Uterus (tissue), 4 donors: Measurements from ENCODE around the gene CXCL8. TPM values are rescaled to one million over a fixed set of nuclear protein-coding genes. Genes with fewer than 3 reads are reported as not detected.

ENCODE experiments used
- DNase-seq, 2 donors: peaks; one replicate each; pipeline ENCODE4 v3.0.0-alpha.2; 2019 to 2020
- H3K27ac ChIP-seq, 2 donors: fragments of 200-600 bp; sonication (generic); 1 replicate in 1 of 2; 2 replicates in 1 of 2; pipeline ENCODE4 v1.5.1; 2016 to 2018
- H3K27me3 ChIP-seq, 2 donors: fragments of 200-600 bp; sonication (generic); one replicate each; pipeline ENCODE4 v1.5.1; 2018 to 2019; ENCODE audit warnings: control low read depth in 1 of 2
- H3K36me3 ChIP-seq, 2 donors: fragments of 200-600 bp; sonication (generic); one replicate each; pipeline ENCODE4 v1.5.1; 2019; ENCODE audit warnings: control low read depth in 1 of 2
- H3K4me1 ChIP-seq, 2 donors: fragments of 200-600 bp; sonication (generic); one replicate each; pipeline ENCODE4 v1.5.1; 2018 to 2019; ENCODE audit warnings: control low read depth in 1 of 2
- H3K4me3 ChIP-seq, 2 donors: fragments of 200-600 bp; sonication (generic); 1 replicate in 1 of 2; 2 replicates in 1 of 2; pipeline ENCODE4 v1.5.1; 2018 to 2019; ENCODE audit warnings: mild to moderate bottlenecking in 1 of 2
- H3K9me3 ChIP-seq, 2 donors: fragments of 200-600 bp; sonication (generic); one replicate each; pipeline ENCODE4 v1.5.1; 2019; ENCODE audit warnings: control low read depth in 1 of 2
- CTCF ChIP-seq, 4 experiments: fragments of 200-600 bp in 2 of 4; fragments of 450-650 bp in 2 of 4; sonication (generic) in 2 of 4; IDR thresholded peaks; one replicate each; pipeline ENCODE4 v1.5.1; 2016 to 2019; ENCODE audit warnings: antibody characterized with exemption in 4 of 4, mild to moderate bottlenecking in 2 of 4, moderate library complexity in 1 of 4
- POLR2A ChIP-seq, 2 donors: fragments of 450-650 bp; IDR thresholded peaks; one replicate each; pipeline ENCODE4 v1.6.1; 2016; ENCODE audit warnings: antibody characterized with exemption in 2 of 2, mild to moderate bottlenecking in 1 of 2, moderate library complexity in 1 of 2
- intact Hi-C: fragments of 100-400 bp; cut with DNase I; formaldehyde crosslinking; loops from one replicate; pipeline ENCODE4 v1.15.1; 2023; ENCODE audit warnings: low total_unique reads
- total RNA-seq, 4 donors: library from RNA; depleted of rRNA in 3 of 4; stranded (reverse); fragments of >200 nt in 3 of 4; gene quantifications; one replicate each; pipeline versions ENCODE4 v1.1.0 to v1.2.4, GENCODE V29; 2014 to 2023
- donor health status: DM: yes; HTN: yes; CAD: no.

The CXCL8 gene
- total RNA-seq, 4 donors from 2014 or later = 0.67 to 2.2 TPM; not detected in 2

- H3K4me3 ChIP-seq = no peak overlapping the region
- no peaks in the 10 kb centered on the region for H3K27me3 ChIP-seq
- H3K4me1 ChIP-seq = no peaks in the 10 kb centered on the region
- no peak for DNase-seq
- no peaks in the 10 kb centered on the region for H3K9me3 ChIP-seq
- intact Hi-C loops = no loop called here
- no peaks in the 10 kb centered on the region for H3K36me3 ChIP-seq
- TF ChIP-seq POLR2A (IDR thresholded peaks at IDR 0.05) (no peak), CTCF (IDR thresholded peaks at IDR 0.05) (no peak)
- no peak overlapping the region for H3K27ac ChIP-seq
Measured at GRCh38 chr4:73780243-73780642, 39.9 kb downstream of the CXCL8 start.

- no peak overlapping the region for H3K27ac ChIP-seq
- H3K4me1 ChIP-seq = no peaks in the 10 kb centered on the region
- no peaks in the 10 kb centered on the region for H3K9me3 ChIP-seq
- no peak for DNase-seq
- TF ChIP-seq POLR2A (IDR thresholded peaks at IDR 0.05) (no peak), CTCF (IDR thresholded peaks at IDR 0.05) (no peak)
- H3K36me3 ChIP-seq = no peaks in the 10 kb centered on the region
- H3K27me3 ChIP-seq = no peaks in the 10 kb centered on the region
- intact Hi-C loops = no loop called here
- no peak overlapping the region for H3K4me3 ChIP-seq
Measured at GRCh38 chr4:73780834-73781233, 40.5 kb downstream of the CXCL8 start.

GRCh38 chr4:73788411-73788810, 48.0 kb downstream of the CXCL8 start:
- intact Hi-C loops = no loop called here
- no peak for TF ChIP-seq POLR2A (IDR thresholded peaks at IDR 0.05)
- TF ChIP-seq CTCF (IDR thresholded peaks at IDR 0.05) = no peak

More at GRCh38 chr4:73788411-73788810, 48.0 kb downstream of the CXCL8 start:
- Histone ChIP-seq H3K36me3 (no peaks in the 10 kb centered on the region), H3K9me3 (no peaks in the 10 kb centered on the region), H3K4me3 (no peak overlapping the region), H3K4me1 (no peaks in the 10 kb centered on the region), H3K27ac (no peak overlapping the region), H3K27me3 (no peaks in the 10 kb centered on the region)
- no peak for DNase-seq

Other genes starting within 250 kb of the CXCL8 start
- gene RASSF6, start 120.1 kb upstream of the CXCL8 start, total RNA-seq = 1 to 10 TPM in 1 of 4 donors, under 1 TPM in 2, not detected in 1; under 0.01 to 1.5 (median 0.06) TPM
- 1 to 10 TPM in 1 of 4 donors, under 1 TPM in 1, not detected in 2; 0.28 to 4.1 TPM for gene CXCL6, start 96.1 kb downstream of the CXCL8 start, total RNA-seq
- gene PF4V1, start 112.7 kb downstream of the CXCL8 start, total RNA-seq = not detected
- 1 to 10 TPM in 2 of 4 donors, not detected in 2; 1.4 to 2.6 TPM for gene CXCL1, start 128.8 kb downstream of the CXCL8 start, total RNA-seq
- gene PF4, start 241.5 kb downstream of the CXCL8 start, total RNA-seq = not detected
- gene PPBP, start 247.6 kb downstream of the CXCL8 start, total RNA-seq = 10 to 100 TPM in 1 of 4 donors, 1 to 10 TPM in 1, not detected in 2; 2.5 to 27.9 TPM